Gastrocnemius medialis (tissue), 4 donors: Measurements from ENCODE around the gene CTCF. TPM values are rescaled to one million over a fixed set of nuclear protein-coding genes. Genes with fewer than 3 reads are reported as not detected.

Source experiments
- ATAC-seq, 2 donors: fragments of 150-250 bp; one replicate each; pipeline ENCODE4 v1.9.1; 2016
- DNase-seq, 2 donors: peaks; one replicate each; pipeline ENCODE4 v3.0.0-alpha.2; 2019
- H3K27ac ChIP-seq, 4 donors: fragments of 200-600 bp; sonication (generic); 1 replicate in 1 of 4; 2 replicates in 3 of 4; pipeline ENCODE4 v1.5.1; 2016 to 2018; ENCODE audit warnings: mild to moderate bottlenecking in 2 of 4, moderate library complexity in 1 of 4
- H3K27me3 ChIP-seq, 3 donors: fragments of 200-600 bp; sonication (generic) in 2 of 3; 1 replicate in 1 of 3; 2 replicates in 2 of 3; pipeline versions ENCODE4 v1.5.1 to v1.6.0; 2016 to 2019; ENCODE audit warnings: mild to moderate bottlenecking in 1 of 3, moderate library complexity in 1 of 3
- H3K36me3 ChIP-seq, 2 donors: fragments of 200-600 bp; sonication (generic) in 1 of 2; one replicate each; pipeline ENCODE4 v1.5.1; 2017 to 2018
- H3K4me1 ChIP-seq, 2 donors: fragments of 200-600 bp; sonication (generic) in 1 of 2; one replicate each; pipeline ENCODE4 v1.5.1; 2016 to 2017; ENCODE audit warnings: mild to moderate bottlenecking in 2 of 2
- H3K4me3 ChIP-seq, 4 donors: fragments of 200-600 bp; sonication (generic) in 3 of 4; 1 replicate in 1 of 4; 2 replicates in 3 of 4; pipeline ENCODE4 v1.5.1; 2016 to 2019; ENCODE audit warnings: mild to moderate bottlenecking in 2 of 4
- H3K9me3 ChIP-seq, 3 donors: fragments of 200-600 bp; sonication (generic) in 2 of 3; 1 replicate in 1 of 3; 2 replicates in 2 of 3; pipeline ENCODE4 v1.5.1; 2016 to 2019
- POLR2A ChIP-seq, 2 donors: fragments of 450-650 bp; IDR thresholded peaks; one replicate each; pipeline ENCODE4 v1.6.1; 2017; ENCODE audit warnings: antibody characterized with exemption in 2 of 2, mild to moderate bottlenecking in 2 of 2, moderate library complexity in 2 of 2
- in situ Hi-C, 4 donors: fragments of 200-750 bp; cut with MboI; loops; one replicate each; pipeline versions ENCODE4 v1.15.0 to v1.8.0; 2017; ENCODE audit warnings: low sequenced_read_pairs in 4 of 4
- intact Hi-C: fragments of 100-400 bp; cut with DNase I; formaldehyde crosslinking; loops from one replicate; pipeline ENCODE4 v1.15.1; 2023; ENCODE audit warnings: low total_unique reads
- total RNA-seq, 4 donors: library from RNA; depleted of rRNA; stranded (reverse); fragments of >200 nt; gene quantifications; one replicate each; pipeline versions ENCODE4 v1.1.0 to v1.2.3, GENCODE V29; 2016
- TF ChIP-seq, protein P1 (sequence below), 5 experiments: fragments of 450-650 bp in 3 of 5; fragments of 200-600 bp in 2 of 5; sonication (generic) in 2 of 5; IDR thresholded peaks in 4 of 5; conservative IDR thresholded peaks in 1 of 5; 1 replicate in 4 of 5; 2 replicates in 1 of 5; pipeline ENCODE4 v1.5.1; 2016 to 2019; ENCODE audit warnings: antibody characterized with exemption in 5 of 5, mild to moderate bottlenecking in 3 of 5, moderate library complexity in 3 of 5

The CTCF gene
- total RNA-seq, 4 donors from 2014 or later, result 25.9 to 35.9 (median 30.3) TPM

DNA sequence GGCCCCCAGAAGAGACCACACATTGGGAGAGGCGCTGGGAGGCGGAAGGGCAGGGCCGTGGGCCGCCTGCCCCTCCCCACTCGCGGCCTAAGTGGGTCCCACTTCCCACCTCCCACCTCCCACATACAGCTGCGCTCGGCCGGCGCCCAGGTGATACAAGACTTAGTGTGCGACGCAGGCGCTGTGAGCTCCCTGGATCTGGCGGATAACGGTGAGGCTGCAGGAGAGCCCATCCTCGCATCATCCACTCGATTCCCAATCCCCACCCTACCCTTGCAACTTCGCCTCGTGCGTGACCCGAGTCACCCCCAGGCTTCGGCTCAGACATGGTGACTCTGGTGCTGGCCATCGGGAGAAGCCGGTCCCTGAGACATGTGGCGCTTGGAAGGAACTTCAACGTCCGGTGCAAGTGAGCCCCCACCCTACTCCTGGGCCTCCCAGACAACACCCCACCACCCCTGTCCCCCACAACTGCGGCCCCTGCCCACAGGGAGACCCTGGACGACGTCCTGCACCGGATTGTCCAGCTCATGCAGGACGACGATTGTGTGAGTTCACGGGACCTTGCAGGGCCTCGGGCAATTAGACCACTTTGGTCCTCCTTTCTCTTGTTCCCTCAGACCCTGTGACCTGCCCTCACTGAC, 86.6 kb downstream of the CTCF start:
- no peak overlapping the region for H3K4me3 ChIP-seq
- H3K27me3 ChIP-seq, result peaks cover 72 to 78% (median 78%) of the 10 kb centered on the region in 3 donors
- peaks cover 6 to 9% of the 10 kb centered on the region in 2 donors for H3K4me1 ChIP-seq
- H3K36me3 ChIP-seq, result no peaks in the 10 kb centered on the region
- no peak for TF ChIP-seq POLR2A (IDR thresholded peaks at IDR 0.05)
- TF ChIP-seq, protein P1, sequence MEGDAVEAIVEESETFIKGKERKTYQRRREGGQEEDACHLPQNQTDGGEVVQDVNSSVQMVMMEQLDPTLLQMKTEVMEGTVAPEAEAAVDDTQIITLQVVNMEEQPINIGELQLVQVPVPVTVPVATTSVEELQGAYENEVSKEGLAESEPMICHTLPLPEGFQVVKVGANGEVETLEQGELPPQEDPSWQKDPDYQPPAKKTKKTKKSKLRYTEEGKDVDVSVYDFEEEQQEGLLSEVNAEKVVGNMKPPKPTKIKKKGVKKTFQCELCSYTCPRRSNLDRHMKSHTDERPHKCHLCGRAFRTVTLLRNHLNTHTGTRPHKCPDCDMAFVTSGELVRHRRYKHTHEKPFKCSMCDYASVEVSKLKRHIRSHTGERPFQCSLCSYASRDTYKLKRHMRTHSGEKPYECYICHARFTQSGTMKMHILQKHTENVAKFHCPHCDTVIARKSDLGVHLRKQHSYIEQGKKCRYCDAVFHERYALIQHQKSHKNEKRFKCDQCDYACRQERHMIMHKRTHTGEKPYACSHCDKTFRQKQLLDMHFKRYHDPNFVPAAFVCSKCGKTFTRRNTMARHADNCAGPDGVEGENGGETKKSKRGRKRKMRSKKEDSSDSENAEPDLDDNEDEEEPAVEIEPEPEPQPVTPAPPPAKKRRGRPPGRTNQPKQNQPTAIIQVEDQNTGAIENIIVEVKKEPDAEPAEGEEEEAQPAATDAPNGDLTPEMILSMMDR (IDR thresholded peaks at IDR 0.05 in 4 of 5, conservative IDR thresholded peaks at IDR 0.05 in 1 of 5), result no peak
- intact Hi-C loops (no loop called here), in situ Hi-C loops (loop anchor here in 2 of 4 donors (10.0 to 25.0 kb wide), 2 partner anchors 104 to 137 kb away; no protein-coding TSS in a partner anchor)
- no peak for ATAC-seq
- no peak overlapping the region for H3K27ac ChIP-seq
- no peak for DNase-seq
- no peaks in the 10 kb centered on the region for H3K9me3 ChIP-seq

DNA sequence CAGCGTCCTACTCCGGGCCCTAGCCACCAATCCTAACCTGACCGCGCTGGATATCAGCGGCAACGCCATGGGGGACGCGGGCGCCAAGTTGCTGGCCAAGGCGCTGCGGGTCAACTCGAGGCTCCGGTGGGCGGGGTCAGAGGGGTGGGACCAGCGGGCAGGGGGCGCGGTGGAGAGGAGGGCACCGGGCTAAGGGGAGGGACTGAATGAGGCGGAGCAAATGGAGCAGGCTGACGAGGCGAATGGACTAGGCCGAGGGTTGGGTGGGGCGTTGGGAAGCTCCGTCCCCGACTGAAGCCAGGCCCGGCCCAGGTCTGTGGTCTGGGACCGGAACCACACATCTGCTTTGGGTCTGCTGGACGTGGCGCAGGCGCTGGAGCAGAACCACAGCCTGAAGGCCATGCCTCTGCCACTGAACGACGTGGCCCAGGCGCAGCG, 87.2 kb downstream of the CTCF start:
- in situ Hi-C loops (loop anchor here in 2 of 4 donors (10.0 to 25.0 kb wide), 2 partner anchors 105 to 137 kb away; no protein-coding TSS in a partner anchor), intact Hi-C loops (no loop called here)
- no peaks in the 10 kb centered on the region for H3K36me3 ChIP-seq
- peaks cover 6 to 8% of the 10 kb centered on the region in 2 donors for H3K4me1 ChIP-seq
- ATAC-seq (no peak), DNase-seq (no peak)
- H3K4me3 ChIP-seq, result no peak overlapping the region
- TF ChIP-seq, protein P1 (IDR thresholded peaks at IDR 0.05 in 4 of 5, conservative IDR thresholded peaks at IDR 0.05 in 1 of 5), result no peak
- no peak for TF ChIP-seq POLR2A (IDR thresholded peaks at IDR 0.05)
- H3K27me3 ChIP-seq, result peaks cover 78 to 85% (median 84%) of the 10 kb centered on the region in 3 donors
- no peak overlapping the region for H3K27ac ChIP-seq
- H3K9me3 ChIP-seq, result no peaks in the 10 kb centered on the region

GRCh38 chr16:67650023-67650422, 87.7 kb downstream of the CTCF start:
- no peak for DNase-seq
- Histone ChIP-seq H3K9me3 (no peaks in the 10 kb centered on the region), H3K4me3 (no peak overlapping the region), H3K27me3 (peaks cover 83 to 90% (median 85%) of the 10 kb centered on the region in 3 donors), H3K4me1 (peaks cover 4 to 6% of the 10 kb centered on the region in 2 donors), H3K36me3 (no peaks in the 10 kb centered on the region), H3K27ac (no peak overlapping the region)
- no peak for ATAC-seq
- intact Hi-C loops (no loop called here), in situ Hi-C loops (loop anchor here in 1 of 4 donors (10.0 kb wide), 1 partner anchor 125 kb away; the partner anchor contains the start of gene RIPOR1)
- TF ChIP-seq POLR2A (IDR thresholded peaks at IDR 0.05), result no peak
- TF ChIP-seq, protein P1 (IDR thresholded peaks at IDR 0.05 in 4 of 5, conservative IDR thresholded peaks at IDR 0.05 in 1 of 5), result no peak

GRCh38 chr16:67651039-67651438, 88.7 kb downstream of the CTCF start:
- H3K27me3 ChIP-seq, result peaks cover 75 to 80% (median 78%) of the 10 kb centered on the region in 3 donors
- no peak overlapping the region for H3K4me3 ChIP-seq
- no peak overlapping the region for H3K27ac ChIP-seq
- H3K4me1 ChIP-seq, result peaks cover 4 to 6% of the 10 kb centered on the region in 2 donors
- no peak for ATAC-seq
- no peaks in the 10 kb centered on the region for H3K9me3 ChIP-seq
- no peaks in the 10 kb centered on the region for H3K36me3 ChIP-seq
- no peak for DNase-seq
- TF ChIP-seq, protein P1 (IDR thresholded peaks at IDR 0.05 in 4 of 5, conservative IDR thresholded peaks at IDR 0.05 in 1 of 5), result no peak
- no peak for TF ChIP-seq POLR2A (IDR thresholded peaks at IDR 0.05)
- intact Hi-C loops (no loop called here), in situ Hi-C loops (loop anchor here in 1 of 4 donors (10.0 kb wide), 1 partner anchor 126 kb away; the partner anchor contains the start of gene RIPOR1)
